ENCODE data around the gene NAA10.

Gene NAA10

GRCh38 chrX:153966841-153967535 is 32.2 kb upstream of the NAA10 start:
- DNase-seq (ENCODE audit: low read depth in 2 of 2): peak; percentile 40 to 47

GRCh38 chrX:153966283-153966688 is 31.4 kb upstream of the NAA10 start:
- no peak for DNase-seq (ENCODE audit: low read depth in 2 of 2)

- no peak for DNase-seq (ENCODE audit: low read depth in 2 of 2)
Observed at GRCh38 chrX:153965406-153965805, 30.6 kb upstream of the NAA10 start.

GRCh38 chrX:153964105-153964504 is 29.3 kb upstream of the NAA10 start:
- DNase-seq (ENCODE audit: low read depth in 2 of 2): no peak

- DNase-seq (ENCODE audit: low read depth in 2 of 2): no peak
Observed at GRCh38 chrX:153963546-153963945, 28.7 kb upstream of the NAA10 start.

GRCh38 chrX:153961292-153961691 is 26.5 kb upstream of the NAA10 start:
- no peak for DNase-seq (ENCODE audit: low read depth in 2 of 2)

GRCh38 chrX:153960786-153961185 is 25.9 kb upstream of the NAA10 start:
- no peak for DNase-seq (ENCODE audit: low read depth in 2 of 2)

GRCh38 chrX:153960077-153960476 is 25.2 kb upstream of the NAA10 start:
- no peak for DNase-seq (ENCODE audit: low read depth in 2 of 2)

- DNase-seq (ENCODE audit: low read depth in 2 of 2): no peak
Observed at GRCh38 chrX:153959649-153960048, 24.8 kb upstream of the NAA10 start.

GRCh38 chrX:153958605-153959004 is 23.8 kb upstream of the NAA10 start:
- DNase-seq (ENCODE audit: low read depth in 2 of 2): no peak

GRCh38 chrX:153957224-153957623 is 22.4 kb upstream of the NAA10 start:
- no peak for DNase-seq (ENCODE audit: low read depth in 2 of 2)

- DNase-seq (ENCODE audit: low read depth in 2 of 2): no peak
Observed at GRCh38 chrX:153956044-153956907, 21.4 kb upstream of the NAA10 start.

- DNase-seq (ENCODE audit: low read depth in 2 of 2): no peak
Observed at GRCh38 chrX:153955228-153955732, 20.4 kb upstream of the NAA10 start.

GRCh38 chrX:153954558-153955227 is 19.9 kb upstream of the NAA10 start:
- DNase-seq (ENCODE audit: low read depth in 2 of 2): no peak

GRCh38 chrX:153953892-153954557 is 19.2 kb upstream of the NAA10 start:
- DNase-seq (ENCODE audit: low read depth in 2 of 2): no peak

GRCh38 chrX:153953342-153953830 is 18.5 kb upstream of the NAA10 start:
- DNase-seq (ENCODE audit: low read depth in 2 of 2): peak; percentile 45 to 60

GRCh38 chrX:153952373-153953026 is 17.7 kb upstream of the NAA10 start:
- no peak for DNase-seq (ENCODE audit: low read depth in 2 of 2)

- no peak for DNase-seq (ENCODE audit: low read depth in 2 of 2)
Observed at GRCh38 chrX:153951683-153952372, 17.0 kb upstream of the NAA10 start.

- no peak for DNase-seq (ENCODE audit: low read depth in 2 of 2)
Observed at GRCh38 chrX:153950127-153950526, 15.3 kb upstream of the NAA10 start.

Measured in stimulated activated CD8-positive, alpha-beta memory T cell treated with anti-CD3 and anti-CD28 coated beads, Interleukin-7, amount 100 ng/mL, for 4 hours (primary cell).